CD4-positive, alpha-beta T cell treated with Interleukin-2 at 100 ng/mL for 4 hours (primary cell): Measurements from ENCODE around the gene BIRC2.

Experiments used
- DNase-seq: peaks from one replicate; pipeline ENCODE4 v3.0.0-alpha.2; 2020; ENCODE audit warnings: low spot score

Gene BIRC2

DNA sequence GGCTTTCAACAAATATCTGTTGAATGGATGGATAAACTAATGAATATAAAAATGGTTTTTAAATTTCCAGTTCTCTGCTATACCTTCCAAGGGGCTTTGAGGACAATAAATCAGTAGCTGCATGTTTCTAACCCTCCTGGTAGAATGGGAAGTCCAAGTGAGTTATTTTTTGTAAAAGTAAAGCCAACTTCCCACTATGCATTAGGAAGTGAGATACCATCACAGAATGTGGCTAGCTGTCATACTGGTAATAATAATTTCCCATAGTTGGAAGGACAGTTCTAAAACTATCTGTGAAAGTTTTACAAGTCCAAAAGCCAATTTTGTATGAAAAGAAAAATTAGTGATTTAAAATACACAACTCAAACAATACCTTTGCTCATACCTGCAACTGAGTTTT is 55.5 kb downstream of the BIRC2 start:
- no peak for DNase-seq

DNA sequence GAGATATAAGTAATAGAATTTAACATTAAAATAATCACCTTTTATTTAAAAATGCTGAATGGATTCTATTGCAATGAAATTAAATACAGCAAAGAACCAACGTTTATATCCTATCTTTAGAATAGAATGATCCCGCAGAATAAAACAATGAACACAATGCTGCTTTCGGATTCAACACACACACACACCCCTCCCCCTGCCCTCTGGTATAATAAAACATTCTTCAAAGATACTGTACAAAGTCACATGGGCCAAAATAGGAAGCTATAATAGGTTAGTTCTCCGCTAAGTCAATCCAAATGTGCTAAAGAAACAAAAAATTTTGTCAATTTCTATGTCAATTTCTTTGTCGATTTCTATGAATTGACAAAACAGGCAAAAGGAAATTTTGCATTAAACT is 58.5 kb downstream of the BIRC2 start:
- no peak for DNase-seq

DNA sequence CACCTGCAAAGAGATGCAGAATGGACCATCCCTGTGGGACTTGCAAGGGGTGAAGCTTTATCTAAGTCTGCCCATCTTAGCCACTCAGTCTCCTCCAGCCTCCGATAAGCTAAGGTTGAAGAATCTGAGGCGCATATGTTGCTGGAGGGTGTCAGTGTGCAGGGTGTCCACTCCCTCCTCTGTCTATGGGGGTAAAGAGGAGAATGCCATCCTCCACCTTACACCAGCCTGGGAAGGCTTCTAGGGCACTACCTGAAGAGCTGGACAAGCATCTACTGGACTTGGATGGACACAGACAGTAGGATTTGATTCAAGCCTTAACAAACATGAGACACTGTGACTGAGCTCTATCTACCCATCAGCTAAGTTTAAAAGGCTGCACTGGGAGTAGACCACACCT is 59.1 kb downstream of the BIRC2 start:
- DNase-seq = no peak

DNA sequence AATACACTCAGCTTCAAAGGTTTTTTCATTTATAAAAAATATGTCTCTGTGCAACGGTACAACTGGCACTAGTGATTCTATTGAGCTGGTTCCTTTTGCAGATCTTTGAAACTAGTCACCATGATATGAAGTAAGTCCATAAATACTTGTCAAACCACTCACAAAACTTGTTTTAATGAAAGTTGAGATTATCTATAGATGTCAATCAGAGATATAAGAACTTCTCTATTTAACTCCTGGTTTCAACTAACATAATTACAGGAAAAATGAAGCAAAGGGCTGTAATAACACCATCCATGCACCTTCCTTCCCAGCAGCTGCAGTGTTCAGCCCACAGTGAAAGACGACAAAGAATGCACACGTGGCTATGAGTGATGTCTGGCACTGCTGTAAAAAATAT is 60.9 kb downstream of the BIRC2 start:
- no peak for DNase-seq

DNA sequence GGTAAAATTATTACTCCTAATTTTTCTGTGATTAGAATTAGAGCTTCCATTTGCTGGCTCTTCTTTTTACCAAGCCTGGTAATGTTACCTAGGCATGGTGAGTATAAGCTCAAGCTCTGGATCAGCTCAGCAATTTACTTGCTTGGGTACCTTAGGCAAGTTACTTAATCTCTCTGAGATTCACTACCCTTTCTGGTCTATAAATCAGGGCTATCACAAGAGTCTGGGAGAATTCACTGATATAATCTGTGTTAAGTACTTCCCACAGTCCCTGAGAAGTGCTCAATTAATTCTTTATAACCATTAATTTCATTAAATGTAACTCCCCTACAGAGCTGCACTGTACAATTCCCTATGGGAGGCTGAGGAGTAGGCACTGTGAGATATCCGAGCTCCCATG is 61.3 kb downstream of the BIRC2 start:
- DNase-seq = no peak

DNA sequence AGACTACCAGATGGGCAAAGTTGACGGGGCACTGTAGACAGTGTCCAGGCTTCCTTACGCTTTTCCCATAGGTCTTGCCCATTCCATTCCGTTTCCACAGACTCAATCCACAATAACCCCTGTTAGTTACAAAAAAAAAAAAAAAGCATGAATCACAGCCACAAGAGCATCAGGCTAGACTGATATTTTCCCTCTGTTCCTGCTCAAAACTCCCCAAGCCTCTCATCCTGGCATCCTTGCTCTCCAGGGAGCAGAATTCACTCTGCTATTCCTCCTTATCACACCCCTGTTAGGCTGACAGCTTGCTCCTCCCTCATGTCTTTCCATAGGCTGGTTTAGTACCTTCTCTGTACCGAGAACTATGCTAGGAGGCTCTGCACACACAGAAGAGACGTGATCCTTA is 63.4 kb downstream of the BIRC2 start:
- no peak for DNase-seq

DNA sequence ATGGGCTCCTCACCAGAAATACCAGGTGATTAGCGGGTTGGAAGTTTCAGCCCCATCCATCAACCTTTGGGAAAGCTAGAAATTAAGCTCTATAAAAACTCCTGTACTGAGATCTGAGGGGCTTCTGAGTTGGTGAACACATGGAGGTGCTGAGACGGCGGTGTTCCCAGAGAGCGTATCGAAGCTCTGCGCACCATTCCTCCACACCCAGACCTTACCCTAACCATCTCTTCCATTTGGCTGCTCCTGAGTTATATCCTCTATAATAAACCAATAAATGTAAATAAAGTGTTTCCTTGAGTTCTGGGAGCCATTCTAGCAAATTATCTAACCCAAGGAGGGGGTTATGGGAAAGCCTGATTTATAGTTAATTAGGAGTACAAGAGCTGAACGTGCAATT is 64.1 kb downstream of the BIRC2 start:
- DNase-seq = no peak

DNA sequence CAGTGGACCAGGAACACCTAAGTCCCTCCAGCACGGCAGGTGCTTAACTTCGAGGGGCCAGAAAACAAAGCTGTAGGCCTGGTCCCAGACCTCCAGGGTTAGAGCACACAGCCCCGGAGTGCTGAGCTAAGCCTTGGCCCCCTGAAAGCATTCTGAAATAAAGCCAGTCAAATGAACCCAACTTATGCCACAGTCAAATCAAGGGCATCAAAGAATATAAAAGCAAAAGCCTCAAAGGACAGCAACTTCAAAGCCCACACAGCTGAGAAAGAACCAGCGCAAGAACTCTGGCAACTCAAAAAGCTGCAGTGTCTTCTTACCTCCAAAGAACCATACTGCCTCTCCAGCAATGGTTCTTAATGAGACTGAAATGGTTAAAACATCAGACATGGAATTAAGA is 66.5 kb downstream of the BIRC2 start:
- peak; percentile 26 for DNase-seq

DNA sequence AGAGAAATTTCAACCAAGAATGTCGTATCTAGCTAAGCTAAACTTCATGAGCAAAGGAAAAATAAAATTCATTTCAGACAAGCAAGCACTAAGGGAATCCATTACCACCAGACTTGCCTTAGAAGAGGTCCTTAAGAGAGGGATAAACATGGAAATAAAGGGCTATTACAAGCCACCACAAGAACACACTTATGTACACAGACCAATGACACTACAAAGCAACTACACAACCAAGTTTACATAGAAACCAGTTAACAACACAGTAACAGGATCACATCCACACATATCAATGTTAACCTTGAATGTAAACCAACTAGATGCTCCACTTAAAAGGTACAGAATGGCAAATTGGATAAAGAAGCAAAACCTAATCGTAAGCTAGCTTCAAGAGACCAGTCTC is 67.5 kb downstream of the BIRC2 start:
- no peak for DNase-seq

DNA sequence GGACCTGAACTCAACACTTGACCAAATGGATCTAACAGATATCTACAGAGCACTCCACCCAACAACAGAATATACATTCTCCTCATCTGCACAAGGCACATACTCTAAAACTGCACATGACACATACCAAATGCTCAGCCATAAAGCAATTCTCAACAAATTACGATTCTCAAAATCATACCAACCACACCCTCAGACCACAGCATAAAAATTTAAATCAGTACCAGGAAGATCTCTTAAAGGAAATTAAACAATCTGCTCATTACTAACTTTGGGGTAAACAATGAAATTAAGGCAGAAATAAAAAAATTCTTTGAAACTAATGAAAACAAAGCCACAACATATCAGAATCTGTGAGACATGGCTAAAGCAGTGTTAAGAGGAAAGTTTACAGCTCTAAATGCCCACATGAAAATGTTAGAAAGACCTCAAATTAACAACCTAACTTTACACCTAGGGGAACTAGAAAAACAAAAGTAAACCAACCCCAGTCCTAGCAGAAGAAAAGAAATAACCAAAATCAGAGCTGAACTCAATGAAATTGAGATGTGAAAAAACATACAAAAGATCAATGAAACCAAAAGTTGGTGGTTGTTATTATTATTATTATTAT is 68.4 kb downstream of the BIRC2 start:
- DNase-seq = peak; percentile 79

DNA sequence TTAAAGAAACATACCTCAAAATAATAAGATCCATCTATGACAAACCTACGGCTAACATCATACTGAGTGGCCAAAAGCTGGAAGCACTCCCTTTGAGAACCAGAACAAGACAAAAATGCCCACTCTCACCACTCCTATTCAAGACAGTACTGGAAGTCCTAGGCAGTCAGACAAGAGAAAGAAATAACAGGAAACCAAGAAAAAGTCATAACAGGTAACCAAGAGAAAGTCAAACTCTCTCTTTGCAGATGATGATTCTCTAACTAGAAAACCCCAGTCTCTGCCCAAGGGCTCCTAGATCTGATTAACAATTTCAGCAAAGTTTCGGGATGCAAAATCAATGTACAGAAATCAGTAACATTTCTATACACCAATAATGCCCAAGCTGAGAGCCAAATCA is 70.0 kb downstream of the BIRC2 start:
- DNase-seq = peak; percentile 57

DNA sequence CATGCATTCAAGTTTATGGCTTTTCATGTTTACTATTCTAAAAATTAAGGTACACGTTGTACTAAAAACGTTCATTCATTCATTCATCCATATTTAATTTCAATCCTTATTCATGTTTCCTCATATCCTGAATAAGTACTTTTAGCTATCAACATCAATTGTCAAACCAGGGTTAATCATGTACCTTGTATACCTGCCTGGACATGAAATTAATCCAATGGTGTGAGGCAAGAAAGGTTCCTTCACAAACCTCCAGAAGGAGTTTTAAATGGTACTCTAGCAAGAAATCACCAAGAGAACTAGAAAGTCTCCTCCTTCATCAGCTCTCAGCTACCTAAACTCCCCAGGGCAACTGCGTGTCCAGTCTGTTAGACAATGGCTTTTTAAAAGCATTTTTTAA is 72.2 kb downstream of the BIRC2 start:
- DNase-seq = no peak

DNA sequence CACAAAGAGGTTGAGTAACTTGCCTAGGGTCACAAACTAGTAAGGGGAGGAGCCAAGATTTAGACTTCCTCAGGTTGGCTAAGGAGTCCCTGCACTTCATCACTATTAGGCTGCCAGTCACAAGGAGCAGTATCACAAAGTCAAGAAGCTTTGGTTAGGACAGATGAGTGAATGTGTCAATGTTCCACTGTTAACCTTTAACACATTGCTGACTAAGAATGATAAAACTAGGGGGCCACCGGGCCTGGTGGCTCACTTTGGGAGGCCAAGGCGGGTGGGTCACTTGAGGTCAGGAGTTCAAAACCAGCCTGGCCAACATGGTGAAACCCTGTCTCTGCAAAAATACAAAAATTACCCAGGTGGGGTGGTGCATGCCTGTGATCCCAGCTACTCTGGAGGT is 73.5 kb downstream of the BIRC2 start:
- DNase-seq = no peak

DNA sequence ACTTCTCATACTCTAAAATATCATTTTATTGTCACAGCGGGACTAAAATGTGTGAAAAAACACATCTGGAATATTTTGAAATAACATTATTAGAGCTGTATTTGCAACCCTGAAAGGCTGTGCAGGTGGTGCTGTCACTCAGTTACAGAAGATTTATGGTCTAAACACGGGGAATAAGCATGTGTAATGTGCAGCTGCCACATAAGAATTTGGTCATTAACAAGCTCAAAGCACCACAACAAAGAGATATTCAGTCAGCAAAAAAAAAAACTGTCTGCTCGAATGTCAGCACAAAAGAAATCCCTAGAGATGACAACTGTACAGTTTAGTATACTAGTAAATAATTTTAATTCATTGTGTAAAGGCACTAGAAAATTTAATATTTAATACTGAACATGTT is 74.2 kb downstream of the BIRC2 start:
- peak; percentile 58 for DNase-seq

DNA sequence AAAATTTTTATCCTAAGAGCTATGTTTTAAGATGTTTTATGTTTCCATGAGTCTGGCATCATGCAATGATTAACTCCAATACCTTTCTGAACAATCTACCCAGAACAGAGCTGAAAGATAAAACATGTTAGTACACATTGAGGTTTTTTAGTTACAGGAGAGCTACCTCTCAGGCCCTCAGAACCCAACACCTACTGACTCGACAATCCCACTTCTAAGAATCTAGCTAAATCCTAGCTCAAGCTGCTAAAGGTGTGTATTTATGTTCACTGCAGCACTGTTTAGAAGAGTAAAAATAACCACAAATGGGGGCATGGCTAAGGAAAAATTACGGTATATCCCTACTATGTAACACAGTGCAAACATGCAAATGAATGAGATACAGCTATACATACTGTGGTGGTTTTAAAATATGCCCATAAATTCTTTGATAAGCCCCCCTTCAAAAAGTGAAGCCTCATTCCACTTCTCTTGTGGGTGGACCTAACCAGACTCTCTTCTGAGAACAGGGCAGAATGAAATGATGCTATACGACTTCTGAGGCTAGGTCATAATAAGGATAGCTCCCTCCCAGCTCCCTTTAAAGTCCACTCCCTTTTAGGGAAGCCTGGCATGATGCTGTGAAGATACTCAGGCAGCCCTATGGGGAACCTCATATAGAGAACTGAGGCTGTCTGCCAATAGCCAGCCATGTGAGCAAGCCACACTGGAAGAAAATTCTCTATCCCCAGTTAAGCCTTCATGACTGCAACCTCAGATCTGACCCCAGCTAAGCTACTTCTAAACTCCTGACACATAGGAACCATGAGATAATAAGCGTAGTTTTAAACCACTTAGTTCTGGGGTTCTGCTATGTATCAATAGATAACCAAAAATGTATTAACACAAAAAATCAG is 76.1 kb downstream of the BIRC2 start:
- DNase-seq = peak; percentile 35

DNA sequence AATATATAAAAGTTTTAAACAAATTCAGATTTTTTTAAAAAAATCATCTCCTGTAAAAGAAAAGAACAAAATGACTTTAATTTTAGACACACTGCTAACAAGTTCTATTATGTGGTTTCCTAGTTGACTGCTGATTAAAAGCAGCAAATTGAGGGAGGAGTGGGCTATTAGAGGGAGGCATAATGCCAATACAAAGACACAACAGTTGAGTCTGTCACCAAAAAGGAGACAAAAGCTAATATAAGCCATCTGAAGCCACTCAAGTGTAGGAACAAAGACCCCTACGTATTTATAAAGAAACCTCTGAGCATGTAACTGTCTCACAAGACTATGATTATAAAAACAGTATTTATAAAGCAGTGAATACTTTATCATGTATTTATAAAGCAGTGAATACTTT is 76.9 kb downstream of the BIRC2 start:
- no peak for DNase-seq

DNA sequence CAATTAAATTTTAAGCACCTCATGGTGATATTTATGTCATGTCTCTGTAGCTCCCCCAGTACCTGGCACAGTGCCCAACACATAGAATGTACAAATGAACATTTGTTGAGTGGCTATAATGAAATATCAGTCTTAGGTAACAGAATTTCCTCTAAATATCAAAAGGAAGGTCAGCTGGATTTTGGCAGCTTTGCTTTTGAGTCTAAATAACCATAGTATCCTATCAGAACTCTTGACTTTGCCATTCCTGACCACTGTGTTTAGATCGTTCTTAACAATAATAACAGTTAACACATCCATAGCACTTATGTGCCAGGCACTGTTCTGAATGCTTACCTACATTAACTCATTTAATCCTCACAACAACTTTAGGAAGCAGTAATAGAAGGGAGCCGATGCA is 79.0 kb downstream of the BIRC2 start:
- no peak for DNase-seq

DNA sequence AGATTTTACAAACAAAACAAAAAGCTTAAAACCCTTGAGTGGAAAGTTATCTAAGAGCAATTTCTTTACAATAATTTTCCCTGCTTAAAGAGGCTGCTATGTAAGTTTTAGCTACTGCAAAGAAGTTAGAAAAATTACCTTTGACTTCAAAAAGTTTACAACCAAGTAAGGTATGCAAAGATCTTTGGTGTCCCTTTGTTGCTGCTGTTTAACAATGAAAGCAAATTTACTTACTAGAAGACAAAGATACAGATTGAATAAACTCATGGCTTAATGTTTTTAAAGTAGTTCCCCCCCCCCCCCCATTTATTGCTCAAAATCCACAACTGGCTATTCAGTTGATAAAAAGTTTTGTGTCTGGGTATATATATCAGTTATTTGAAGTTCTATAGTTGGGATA is 79.6 kb downstream of the BIRC2 start:
- DNase-seq = no peak

DNA sequence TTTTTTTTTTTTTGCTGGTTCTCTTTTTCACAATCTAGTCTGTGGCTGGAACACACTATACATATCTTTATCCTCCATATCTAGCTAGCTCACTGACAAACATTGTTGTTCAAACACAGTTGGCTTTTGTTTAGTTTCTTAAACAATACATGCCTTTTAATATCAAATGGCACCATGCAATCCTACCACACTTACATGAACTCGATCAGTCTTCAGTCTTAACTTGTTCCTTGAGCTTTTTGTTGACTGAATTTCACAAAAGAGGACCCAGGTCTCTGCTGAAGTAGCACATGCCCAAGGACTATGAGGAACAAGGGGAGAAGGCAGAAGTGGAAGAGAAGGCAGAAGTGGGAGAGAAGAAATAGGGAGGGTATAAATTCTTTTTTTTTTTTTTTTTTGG is 80.1 kb downstream of the BIRC2 start:
- no peak for DNase-seq
